Stimulated activated CD8-positive, alpha-beta memory T cell treated with anti-CD3 and anti-CD28 coated beads, Interleukin-7, amount 100 ng/mL, for 1 hour (primary cell): ENCODE data around the gene E2F3.
"Not testable (repeated sequence)": the region's sequence is repeated elsewhere in the genome, so short reads cannot be mapped to it uniquely, and the experiment has no call there.

Experiments
- DNase-seq, 2 donors: peaks; one replicate each; pipeline ENCODE4 v3.0.0-alpha.2; 2020; ENCODE audit warnings: low read depth in 2 of 2

Gene E2F3

DNA sequence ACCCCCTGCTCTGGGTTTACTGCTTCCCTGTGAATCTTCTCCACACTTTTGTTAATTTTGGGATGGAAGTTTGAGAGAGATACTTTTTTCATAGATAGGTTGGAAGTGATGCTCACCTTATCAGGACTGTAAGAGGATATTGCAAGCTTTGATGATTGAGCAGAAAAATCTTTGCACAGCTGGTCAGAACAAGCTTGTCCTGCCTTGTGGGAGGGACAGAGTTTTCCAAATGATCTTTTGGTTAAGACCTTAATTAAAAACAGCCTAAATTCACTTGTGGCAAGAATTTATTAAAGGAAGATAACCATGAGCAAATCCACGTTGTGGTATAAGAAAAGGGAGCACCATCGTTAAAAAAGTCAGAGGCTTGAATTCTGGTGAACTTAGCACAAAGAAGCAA is 32.2 kb downstream of the E2F3 start:
- DNase-seq: no peak

DNA sequence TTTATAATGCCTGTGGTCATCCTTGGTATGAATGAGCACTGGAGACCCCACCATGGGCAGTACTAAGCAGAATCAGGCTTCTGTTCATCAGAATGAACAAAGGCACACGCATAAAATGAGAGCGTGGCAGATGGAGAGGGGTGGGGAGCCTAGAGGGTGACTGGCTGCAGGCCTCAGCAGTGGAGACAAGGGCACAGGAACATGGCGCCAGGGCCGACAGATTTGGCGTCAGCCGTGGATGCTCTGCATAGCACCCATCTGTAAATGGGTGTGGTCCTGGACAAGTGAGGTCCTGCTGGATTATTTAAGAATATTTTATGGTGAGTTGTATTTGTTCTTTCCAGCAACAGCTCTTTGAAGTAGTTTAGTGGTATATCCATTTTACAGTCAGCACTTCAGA is 33.1 kb downstream of the E2F3 start:
- no peak for DNase-seq

DNA sequence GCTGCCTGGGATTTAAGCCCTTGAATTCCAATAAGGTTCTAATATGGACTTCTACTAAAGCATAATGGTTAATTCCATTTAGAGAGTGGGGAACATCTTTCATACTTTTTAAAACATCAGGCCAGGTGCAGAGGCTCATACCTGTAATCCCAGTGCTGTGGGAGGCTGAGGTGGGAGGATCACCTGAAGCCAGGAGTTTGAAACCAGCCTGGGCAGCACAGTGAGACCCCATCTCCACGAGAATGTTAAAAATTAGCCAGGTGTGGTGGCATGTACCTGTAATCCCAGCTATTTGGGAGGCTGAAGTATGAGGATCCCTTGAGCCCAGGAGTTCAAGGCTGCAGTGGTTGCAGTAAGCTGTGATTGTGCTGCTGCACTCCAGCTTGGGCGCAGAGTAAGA is 35.0 kb downstream of the E2F3 start:
- no peak for DNase-seq

GRCh38 chr6:20437639-20438038 is 36.0 kb downstream of the E2F3 start:
- no peak for DNase-seq

DNA sequence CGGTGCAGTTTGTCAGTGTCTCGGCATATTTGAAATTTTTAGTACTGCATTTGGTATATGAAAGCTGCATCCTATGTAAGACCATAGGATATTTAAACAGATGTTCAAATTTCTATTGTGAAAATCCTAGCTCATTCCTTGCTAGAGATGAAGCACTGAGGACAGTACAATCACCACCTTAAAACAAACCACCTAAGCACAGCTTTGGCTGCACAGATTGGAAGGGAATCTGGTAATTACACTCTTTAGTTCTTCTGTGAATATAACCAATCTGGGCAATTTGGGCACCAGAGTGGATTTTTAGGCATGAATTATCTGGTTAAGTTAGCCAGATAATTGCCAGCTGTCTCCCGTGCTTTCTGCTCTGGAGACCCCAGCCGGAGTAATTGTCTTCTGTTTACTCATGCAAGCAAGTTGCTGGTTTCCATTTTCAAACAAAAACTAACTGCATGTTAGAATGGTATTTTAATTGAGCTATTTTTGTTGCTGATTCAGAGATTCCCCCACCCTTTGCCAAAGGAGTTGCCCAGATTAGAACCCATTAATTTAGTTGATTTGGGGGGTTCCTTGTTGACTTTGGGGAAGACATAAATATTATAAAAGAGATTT is 36.9 kb downstream of the E2F3 start:
- DNase-seq: no peak

GRCh38 chr6:20439558-20439957 is 37.9 kb downstream of the E2F3 start:
- no peak for DNase-seq

- DNase-seq: no peak
Measured at GRCh38 chr6:20440296-20440695, 38.6 kb downstream of the E2F3 start.

GRCh38 chr6:20441236-20441635 is 39.6 kb downstream of the E2F3 start:
- DNase-seq: no peak

GRCh38 chr6:20441921-20442320 is 40.2 kb downstream of the E2F3 start:
- no peak for DNase-seq

DNA sequence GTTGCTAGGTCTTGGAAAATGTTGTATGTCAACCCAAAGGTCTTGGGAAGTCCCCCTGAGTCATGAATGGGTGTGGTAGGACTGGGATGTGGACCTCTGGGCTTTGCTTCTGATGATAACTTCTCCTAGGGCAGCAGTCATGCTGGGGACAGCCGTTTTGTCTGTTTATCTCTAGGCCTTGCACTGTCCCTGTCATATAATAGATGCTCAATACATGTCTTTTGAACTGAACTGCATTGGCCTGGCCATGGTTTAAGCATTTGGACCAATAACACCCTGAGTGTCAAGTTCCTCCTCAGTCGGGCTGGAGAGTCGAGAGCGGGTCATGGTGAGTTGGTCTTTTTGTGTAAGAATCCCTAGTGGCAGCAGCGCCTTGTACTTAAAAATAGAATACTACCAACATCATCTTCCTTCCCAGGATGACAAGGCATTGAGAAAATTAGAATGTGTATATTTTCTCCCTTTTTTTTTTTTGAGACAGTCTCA is 43.1 kb downstream of the E2F3 start:
- no peak for DNase-seq

- no peak for DNase-seq
Measured at GRCh38 chr6:20447157-20447556, 45.5 kb downstream of the E2F3 start.

DNA sequence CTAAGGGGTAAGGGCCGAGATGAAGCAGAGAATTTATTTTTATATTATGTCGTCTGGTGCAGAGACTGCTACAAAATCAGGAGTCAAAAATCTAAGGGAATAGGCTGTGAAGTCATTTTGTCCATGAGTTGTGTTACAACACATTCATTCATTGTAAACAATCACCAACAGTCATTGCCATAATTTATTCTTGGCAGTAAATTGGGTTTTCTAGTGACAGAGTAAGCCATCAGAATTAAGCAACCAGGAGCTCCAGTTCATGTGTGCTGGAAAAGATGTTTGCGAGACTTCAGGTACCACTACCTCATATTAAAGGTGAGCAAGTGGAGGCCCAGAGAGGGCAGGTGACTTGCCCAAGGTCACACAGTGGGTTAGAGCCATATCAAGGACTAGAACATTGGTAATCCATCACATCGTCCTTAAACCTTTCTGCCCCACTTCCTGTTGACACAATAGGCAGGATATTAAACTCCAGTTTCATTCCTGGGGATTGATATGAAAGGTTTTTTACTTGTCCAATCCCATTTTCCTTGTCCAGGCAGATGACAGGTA is 46.0 kb downstream of the E2F3 start:
- no peak for DNase-seq

GRCh38 chr6:20448828-20449227 is 47.1 kb downstream of the E2F3 start:
- DNase-seq: no peak

GRCh38 chr6:20454204-20454824 is 52.6 kb downstream of the E2F3 start:
- DNase-seq: no peak

DNA sequence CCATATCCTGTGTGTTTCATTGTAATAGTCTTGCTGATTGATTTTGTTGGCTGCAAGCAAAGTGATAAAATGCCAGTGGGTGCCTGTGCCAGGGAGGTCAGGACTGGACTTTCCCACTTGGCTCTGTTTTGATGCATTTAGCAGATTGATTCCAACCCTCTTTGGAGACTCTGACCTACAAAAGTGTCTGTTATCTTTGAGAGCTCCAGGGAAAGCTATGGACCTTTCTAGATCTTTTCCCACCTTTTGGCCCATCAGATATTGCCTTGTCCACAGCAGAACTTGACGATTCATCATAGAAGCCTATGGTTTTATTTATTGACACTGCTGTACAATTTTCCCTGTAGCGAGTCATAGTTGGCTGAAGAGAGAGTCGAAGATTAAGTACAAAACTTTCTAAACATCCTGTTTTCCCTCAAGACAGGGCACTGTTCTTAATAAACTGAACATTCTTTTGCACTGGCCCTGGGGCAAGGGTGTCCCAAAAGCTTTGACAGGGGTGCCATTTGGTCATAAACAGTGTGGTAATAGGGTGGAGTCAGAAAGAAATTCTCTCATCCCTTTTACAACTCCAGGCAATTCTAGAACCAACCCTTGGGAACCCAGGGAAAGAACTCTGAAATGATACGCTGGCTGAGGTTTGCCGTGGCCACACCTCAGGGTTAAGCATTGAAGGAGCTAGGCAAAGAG is 53.7 kb downstream of the E2F3 start:
- DNase-seq: no peak

GRCh38 chr6:20458027-20458894 is 56.6 kb downstream of the E2F3 start:
- no peak for DNase-seq

DNA sequence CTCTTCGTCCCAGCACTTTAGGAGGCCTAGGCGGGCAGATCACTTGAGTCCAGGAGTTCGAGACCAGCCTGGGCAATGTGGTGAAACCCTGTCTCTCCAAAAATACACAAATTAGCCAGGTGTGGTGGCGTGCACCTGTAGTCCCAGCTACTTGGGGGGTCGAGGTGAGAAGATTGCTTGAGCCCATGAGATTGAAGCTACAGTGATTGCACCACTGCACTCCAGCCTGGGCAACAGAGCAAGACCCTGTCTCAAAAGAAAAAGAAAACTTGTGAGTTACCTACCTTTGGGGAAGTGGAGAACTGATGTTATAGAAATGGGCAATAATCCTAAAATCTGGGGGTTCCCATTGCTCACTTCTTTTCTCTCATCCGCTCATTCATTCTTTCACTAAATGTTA is 58.0 kb downstream of the E2F3 start:
- DNase-seq: no peak

DNA sequence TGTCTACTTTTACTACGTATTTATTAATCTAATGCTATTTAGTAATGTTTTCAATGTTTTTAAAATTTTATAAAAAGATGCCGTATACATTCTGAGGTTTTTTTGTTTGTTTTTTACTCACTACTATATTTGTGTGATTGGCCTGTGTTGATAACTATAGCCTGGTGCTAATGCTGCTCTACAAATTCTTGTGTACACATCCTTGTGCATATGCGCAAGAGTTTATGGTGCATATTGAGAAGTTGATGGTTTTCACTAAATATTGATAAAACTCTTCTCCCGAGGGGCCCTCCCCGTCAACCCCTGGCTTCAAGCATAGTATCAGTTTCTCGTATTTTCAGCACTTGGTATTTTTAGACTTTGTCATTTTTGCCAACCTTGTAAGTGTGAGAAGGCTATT is 59.9 kb downstream of the E2F3 start:
- DNase-seq: no peak

DNA sequence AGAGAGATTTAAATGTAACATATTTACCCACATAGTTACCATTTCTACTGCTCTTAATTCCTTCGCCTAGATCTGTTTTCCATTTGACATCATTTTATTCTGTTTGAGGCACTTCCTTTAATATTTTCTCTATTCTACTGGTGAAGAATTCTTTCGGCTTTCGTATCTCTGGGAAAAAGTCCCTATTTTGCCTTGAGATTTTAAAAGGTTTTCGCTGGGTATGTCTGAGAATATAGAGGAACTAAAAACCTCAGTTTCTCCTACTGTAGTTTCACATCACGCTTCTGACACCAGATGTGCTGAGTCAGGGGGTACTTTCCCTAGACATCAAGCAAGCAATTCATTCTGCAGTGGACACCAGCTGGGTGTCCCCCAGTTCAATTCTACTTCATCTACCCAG is 61.7 kb downstream of the E2F3 start:
- no peak for DNase-seq

DNA sequence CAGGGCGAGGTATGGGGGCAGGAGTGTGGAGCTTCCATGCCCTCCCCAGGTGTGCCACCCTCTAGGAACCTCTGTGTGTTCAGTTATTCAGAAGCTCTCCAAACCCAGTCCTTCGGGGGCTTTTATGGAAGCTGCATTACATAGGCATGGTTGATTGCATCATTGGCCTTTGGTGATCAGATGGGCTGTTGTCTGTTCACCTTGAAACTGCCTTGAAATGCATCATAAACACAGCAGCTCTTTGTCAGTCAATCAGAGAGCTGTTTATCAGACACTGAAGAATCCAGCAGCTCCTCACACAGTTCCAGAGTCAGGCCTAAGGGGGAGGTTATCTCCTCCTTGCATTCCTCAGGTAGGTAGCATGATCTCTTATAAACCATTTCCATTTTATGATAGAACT is 62.4 kb downstream of the E2F3 start:
- no peak for DNase-seq

- DNase-seq: no peak
Measured at GRCh38 chr6:20464847-20465246, 63.2 kb downstream of the E2F3 start.

DNA sequence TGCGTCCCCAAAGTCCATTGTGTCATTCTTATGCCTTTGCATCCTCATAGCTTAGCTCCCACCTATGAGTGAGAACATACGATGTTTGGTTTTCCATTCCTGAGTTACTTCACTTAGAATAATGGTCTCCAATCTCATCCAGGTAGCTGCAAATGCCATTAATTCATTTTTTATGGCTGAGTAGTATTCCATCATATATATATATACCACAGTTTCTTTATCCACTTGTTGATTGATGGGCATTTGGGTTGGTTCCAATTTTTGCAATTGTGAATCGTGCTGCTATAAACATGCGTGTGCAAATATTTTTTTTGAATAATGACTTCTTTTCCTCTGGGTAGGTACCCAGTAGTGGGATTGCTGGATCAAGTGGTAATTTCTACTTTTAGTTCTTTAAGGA is 63.9 kb downstream of the E2F3 start:
- not testable (repeated sequence) for DNase-seq
